MG63 (cell line): ENCODE results near the gene JPT1. TPM values are rescaled to one million over a fixed set of nuclear protein-coding genes. Genes with fewer than 3 reads are reported as not detected.
"Not testable (repeated sequence)": the region's sequence is repeated elsewhere in the genome, so short reads cannot be mapped to it uniquely, and the experiment has no call there.

Experiments used
- DNase-seq: peaks from one replicate; pipeline ENCODE4 v3.0.0-alpha.2; 2020
- H3K27me3 ChIP-seq: fragments of 250-450 bp; sonication (Bioruptor Pico); 2 replicates; pipeline ENCODE4 v1.5.1; 2020; ENCODE audit warnings: mild to moderate bottlenecking, moderate library complexity
- H3K36me3 ChIP-seq: fragments of 250-450 bp; sonication (Bioruptor Pico); 2 replicates; pipeline ENCODE4 v1.5.1; 2020; ENCODE audit warnings: mild to moderate bottlenecking, moderate library complexity
- H3K4me3 ChIP-seq: fragments of 250-450 bp; sonication (Bioruptor Pico); 2 replicates; pipeline ENCODE4 v1.5.1; 2020; ENCODE audit warnings: mild to moderate bottlenecking, moderate library complexity
- H3K9me3 ChIP-seq: fragments of 250-450 bp; sonication (Bioruptor Pico); 2 replicates; pipeline ENCODE4 v1.5.1; 2020; ENCODE audit warnings: mild to moderate bottlenecking, moderate library complexity
- total RNA-seq: library from RNA; depleted of rRNA; stranded (reverse); fragments of >200 nt; shearing (Covaris generic); gene quantifications from 2 replicates; pipeline ENCODE4 v1.2.3, GENCODE V29; 2014; ENCODE audit warnings: low replicate concordance

The JPT1 gene
- total RNA-seq, 1 experiment from 2014 or later = 285 TPM

GRCh38 chr17:75135946-75136345, 18.4 kb downstream of the JPT1 start:
- DNase-seq = no peak
- Histone ChIP-seq H3K4me3 (no peak overlapping the region), H3K27me3 (no peaks in the 10 kb centered on the region), H3K9me3 (no peaks in the 10 kb centered on the region), H3K36me3 (peaks cover 61% of the 10 kb centered on the region)

- no peak for DNase-seq
- Histone ChIP-seq H3K4me3 (no peak overlapping the region), H3K27me3 (no peaks in the 10 kb centered on the region), H3K9me3 (no peaks in the 10 kb centered on the region), H3K36me3 (peaks cover 60% of the 10 kb centered on the region)
Measured at GRCh38 chr17:75135452-75135851, 18.9 kb downstream of the JPT1 start.

- H3K27me3 ChIP-seq, H3K4me3 ChIP-seq, H3K9me3 ChIP-seq, DNase-seq: not testable (repeated sequence)
- H3K36me3 ChIP-seq = peaks cover 62% of the 10 kb centered on the region
Measured at GRCh38 chr17:75133607-75134347, 20.5 kb downstream of the JPT1 start.

DNA sequence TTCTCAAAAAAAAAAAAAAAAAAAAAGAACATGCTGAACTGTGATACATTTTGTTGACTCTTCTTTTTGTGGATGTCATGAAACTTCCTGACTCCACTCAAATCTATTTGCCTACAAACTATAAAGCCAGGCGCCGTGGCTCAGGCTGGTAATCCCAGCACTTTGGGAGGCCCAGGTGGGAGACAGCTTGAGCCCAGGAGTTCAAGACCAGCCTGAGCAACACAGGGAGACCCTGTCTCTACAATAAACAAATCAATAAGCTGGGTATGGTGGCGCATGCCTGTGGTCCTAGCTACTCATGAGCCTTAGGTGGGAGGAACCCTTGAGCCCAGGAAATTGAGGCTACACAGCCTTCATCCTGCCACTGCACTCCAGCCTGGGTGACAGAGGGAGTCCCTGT, 21.3 kb downstream of the JPT1 start:
- Histone ChIP-seq H3K4me3 (no peak overlapping the region), H3K9me3 (no peaks in the 10 kb centered on the region), H3K27me3 (no peaks in the 10 kb centered on the region), H3K36me3 (peaks cover 56% of the 10 kb centered on the region)
- DNase-seq = no peak

GRCh38 chr17:75132018-75133000, 22.0 kb downstream of the JPT1 start:
- DNase-seq, H3K9me3 ChIP-seq, H3K27me3 ChIP-seq: not testable (repeated sequence)
- peaks cover 52% of the 10 kb centered on the region for H3K36me3 ChIP-seq
- H3K4me3 ChIP-seq = peak overlapping the region; percentile 94

DNA sequence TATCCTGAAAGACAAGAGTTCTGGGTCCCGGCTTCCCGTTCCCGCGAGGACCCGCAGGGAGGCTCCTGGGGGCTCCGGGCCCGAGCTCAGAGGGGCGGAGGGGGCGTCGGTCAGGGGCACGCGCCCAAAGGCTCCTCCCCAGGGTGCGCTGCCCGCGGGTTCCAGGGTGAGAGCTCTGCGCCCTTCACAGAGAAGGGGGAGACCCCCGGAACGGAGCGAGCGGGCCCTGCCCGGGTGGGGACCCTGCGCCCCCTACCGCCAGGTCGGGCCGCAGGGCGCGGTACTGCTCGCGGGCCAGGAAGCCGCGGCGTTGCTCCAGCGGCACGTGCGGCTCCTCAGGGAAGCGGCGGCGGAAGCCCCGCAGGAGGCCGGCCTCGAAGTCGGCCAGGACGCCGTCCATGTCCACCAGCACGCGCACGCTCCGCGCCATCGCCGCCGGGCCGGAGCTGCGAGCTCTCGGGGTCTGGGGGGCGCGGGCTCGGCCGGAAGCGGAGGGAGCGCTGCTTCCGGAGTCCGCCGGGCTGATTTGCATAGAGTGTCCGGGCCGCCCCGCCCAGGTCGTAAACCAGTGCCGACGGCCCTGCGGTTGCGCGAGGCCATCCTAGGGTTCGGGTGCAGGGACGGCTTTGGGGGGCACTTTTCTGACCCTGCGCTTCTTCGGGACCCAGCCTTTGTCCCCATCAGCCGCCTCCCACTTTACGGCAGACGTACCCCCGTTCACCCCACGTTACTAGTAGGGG, 22.9 kb downstream of the JPT1 start, which contains the start of gene NT5C:
Gene NT5C, minus strand, starts transcription at position 465 of the 740 bp plus-strand sequence. Its CDS starts 35 bp downstream, at position 430.
- Histone ChIP-seq H3K9me3 (no peaks in the 10 kb centered on the region), H3K4me3 (peak within 1 kb of the TSS; percentile 94), H3K36me3 (peaks cover 46% of the 10 kb centered on the region), H3K27me3 (no peaks in the 10 kb centered on the region)
- peak; percentile 91 for DNase-seq

- Histone ChIP-seq H3K9me3 (no peaks in the 10 kb centered on the region), H3K27me3 (no peaks in the 10 kb centered on the region), H3K36me3 (peaks cover 40% of the 10 kb centered on the region), H3K4me3 (peak overlapping the region; percentile 94)
- peak; percentile 74 for DNase-seq
Measured at GRCh38 chr17:75130632-75131277, 23.6 kb downstream of the JPT1 start.

- H3K36me3 ChIP-seq = peaks cover 35% of the 10 kb centered on the region
- no peaks in the 10 kb centered on the region for H3K9me3 ChIP-seq
- no peak for DNase-seq
- peak overlapping the region; percentile 94 for H3K4me3 ChIP-seq
- H3K27me3 ChIP-seq = no peaks in the 10 kb centered on the region
Measured at GRCh38 chr17:75130059-75130631, 24.2 kb downstream of the JPT1 start.

DNA sequence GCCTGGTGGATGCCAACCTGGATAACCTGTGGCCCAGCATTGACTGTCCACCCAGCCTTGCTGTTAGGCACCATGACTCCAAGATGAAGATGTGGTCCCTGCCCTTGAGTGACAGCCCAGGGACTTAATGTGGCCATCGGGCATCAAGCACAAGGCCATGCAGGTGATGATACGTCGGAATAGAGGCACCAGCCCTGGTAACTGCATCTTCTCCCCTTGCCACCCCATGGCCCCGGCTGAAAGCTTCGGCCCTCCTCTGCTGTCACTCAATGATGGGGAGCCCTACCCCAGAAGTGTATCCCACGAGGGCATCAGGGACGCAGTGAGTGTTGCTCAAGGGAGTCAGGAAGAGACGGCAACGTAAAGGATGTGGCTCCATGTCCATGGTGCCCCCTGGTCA, 24.7 kb downstream of the JPT1 start:
- no peak for DNase-seq
- H3K27me3 ChIP-seq = no peaks in the 10 kb centered on the region
- H3K9me3 ChIP-seq = no peaks in the 10 kb centered on the region
- H3K36me3 ChIP-seq = peaks cover 30% of the 10 kb centered on the region
- H3K4me3 ChIP-seq = no peak overlapping the region

- H3K27me3 ChIP-seq = no peaks in the 10 kb centered on the region
- H3K36me3 ChIP-seq = peaks cover 36% of the 10 kb centered on the region
- no peak for DNase-seq
- H3K9me3 ChIP-seq = 0 out of 2 replicates have a peak, but pooled peaks cover under 1% of the 10 kb centered on the region
- H3K4me3 ChIP-seq = no peak overlapping the region
Measured at GRCh38 chr17:75128694-75129505, 25.4 kb downstream of the JPT1 start.

DNA sequence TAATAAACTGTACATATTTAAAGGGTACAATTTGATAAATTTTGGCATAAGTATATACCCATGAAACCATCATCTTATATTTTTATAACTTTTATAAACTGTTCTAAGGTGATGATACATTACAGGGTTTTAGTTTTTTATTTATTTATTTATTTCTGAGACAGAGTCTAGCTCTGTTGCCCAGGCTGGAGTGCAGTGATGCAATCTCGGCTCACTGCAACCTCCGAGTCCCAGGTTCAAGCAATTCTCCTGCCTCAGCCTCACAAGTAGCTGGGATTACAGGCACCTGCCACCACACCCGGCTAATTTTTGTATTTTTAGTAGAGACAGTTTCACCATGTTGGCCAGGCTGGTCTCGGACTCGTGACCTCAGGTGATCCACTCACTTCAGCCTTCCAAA, 26.4 kb downstream of the JPT1 start:
- not testable (repeated sequence) for H3K4me3 ChIP-seq, H3K9me3 ChIP-seq, DNase-seq, H3K27me3 ChIP-seq
- peaks cover 41% of the 10 kb centered on the region for H3K36me3 ChIP-seq

GRCh38 chr17:75126954-75127353, 27.4 kb downstream of the JPT1 start:
- Histone ChIP-seq H3K4me3 (no peak overlapping the region), H3K36me3 (peaks cover 37% of the 10 kb centered on the region), H3K9me3 (peaks cover 6% of the 10 kb centered on the region), H3K27me3 (no peaks in the 10 kb centered on the region)
- DNase-seq = no peak

DNA sequence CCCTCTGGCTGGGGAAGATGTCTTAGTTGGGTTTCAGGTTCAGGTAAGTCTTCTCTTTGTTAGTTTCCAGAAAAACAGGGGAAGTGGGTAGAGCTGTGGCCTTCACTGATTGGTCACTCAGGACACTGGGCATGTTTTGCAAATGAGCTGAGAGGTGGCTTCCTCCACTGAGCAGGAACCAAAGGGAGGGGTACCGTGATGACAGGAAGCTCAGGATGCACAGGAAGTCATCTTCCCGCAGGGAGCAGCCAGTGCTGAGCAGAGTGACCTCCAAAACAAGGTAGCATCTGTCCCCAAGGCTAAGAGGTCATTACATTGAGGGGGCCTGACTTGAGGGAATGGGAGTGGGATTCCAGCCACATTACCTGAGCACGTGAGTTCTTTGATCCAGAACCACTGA, 28.3 kb downstream of the JPT1 start:
- H3K4me3 ChIP-seq = no peak overlapping the region
- no peaks in the 10 kb centered on the region for H3K27me3 ChIP-seq
- DNase-seq = no peak
- H3K9me3 ChIP-seq = peaks cover 6% of the 10 kb centered on the region
- H3K36me3 ChIP-seq = peaks cover 36% of the 10 kb centered on the region

DNA sequence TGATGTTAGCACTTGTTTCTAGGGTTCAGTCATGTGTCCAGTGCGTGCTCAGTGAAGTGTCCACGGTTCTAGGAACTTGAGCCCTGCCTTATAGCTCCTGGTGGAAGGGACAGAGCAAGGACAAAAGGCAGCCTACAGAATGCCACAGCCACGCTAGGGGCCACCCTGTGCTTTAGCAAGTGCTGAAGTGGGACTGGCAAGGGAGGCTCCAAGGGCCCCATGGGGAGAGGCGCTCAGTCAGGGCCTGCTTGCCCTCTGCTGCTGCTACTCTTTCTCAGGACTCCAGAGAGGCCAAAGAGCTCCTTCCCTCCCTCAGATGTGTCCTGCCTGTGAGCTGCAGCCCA, 29.5 kb downstream of the JPT1 start:
- Histone ChIP-seq H3K27me3 (no peaks in the 10 kb centered on the region), H3K9me3 (peaks cover 6% of the 10 kb centered on the region), H3K36me3 (peaks cover 33% of the 10 kb centered on the region), H3K4me3 (no peak overlapping the region)
- DNase-seq = no peak

DNA sequence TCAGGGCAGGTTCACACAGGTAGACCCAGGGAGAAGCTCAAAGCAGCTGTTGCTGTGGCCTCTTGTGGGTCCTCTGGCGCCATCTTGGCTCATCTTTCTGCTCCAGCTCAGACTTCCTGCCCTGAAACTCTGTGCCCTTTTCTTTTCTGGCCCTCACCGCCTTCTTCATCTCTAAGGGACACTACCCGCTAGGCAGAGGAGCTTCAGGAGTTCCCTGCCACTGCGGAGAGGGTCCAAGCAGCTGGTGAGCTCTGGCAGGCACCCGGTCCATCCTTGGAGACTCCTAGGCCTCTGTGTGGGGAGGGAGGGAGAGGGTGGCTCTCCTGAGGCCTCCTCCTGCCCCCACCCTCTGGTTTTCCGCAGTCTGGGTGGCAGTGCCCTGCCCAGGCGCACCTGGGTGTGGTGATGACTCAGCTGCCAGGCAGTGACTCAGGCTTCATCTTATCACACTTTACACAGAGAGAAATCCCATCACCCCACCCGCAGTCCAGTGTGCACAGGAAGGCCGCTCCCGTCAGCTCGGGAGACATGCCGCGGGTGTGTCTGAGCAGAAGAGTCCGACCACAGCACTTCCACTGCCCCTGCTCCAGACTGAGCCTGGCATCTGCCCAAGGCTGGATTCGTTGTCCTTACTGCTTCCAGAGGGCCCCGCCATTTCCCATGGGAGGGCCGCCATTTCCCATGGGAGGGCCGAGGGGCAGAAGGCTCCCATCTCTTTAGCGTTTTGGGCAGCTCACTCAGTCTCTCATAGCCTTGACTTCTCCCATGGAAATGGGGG, 30.1 kb downstream of the JPT1 start:
- Histone ChIP-seq H3K27me3 (no peaks in the 10 kb centered on the region), H3K36me3 (peaks cover 30% of the 10 kb centered on the region), H3K9me3 (peaks cover 6% of the 10 kb centered on the region), H3K4me3 (no peak overlapping the region)
- peak; percentile 38 for DNase-seq
